Fibroblast of pulmonary artery (primary cell): ENCODE measurements around the gene BCR.

Experiments
- DNase-seq: peaks from one replicate; pipeline ENCODE4 v3.0.0-alpha.2; 2010; ENCODE audit warnings: low read depth
- H3K4me3 ChIP-seq: replicated peaks from 2 replicates; pipeline ENCODE4 v1.5.1; 2011; ENCODE audit warnings: low read depth, mild to moderate bottlenecking, control low read depth, low read length, moderate library complexity
- TF ChIP-seq, protein P1 (sequence below): IDR thresholded peaks from 2 replicates; pipeline ENCODE4 v1.5.1; 2011; ENCODE audit warnings: mild to moderate bottlenecking, control low read depth, low read length, inconsistent platforms; ENCODE audit errors: missing control alignments

BCR gene

DNA sequence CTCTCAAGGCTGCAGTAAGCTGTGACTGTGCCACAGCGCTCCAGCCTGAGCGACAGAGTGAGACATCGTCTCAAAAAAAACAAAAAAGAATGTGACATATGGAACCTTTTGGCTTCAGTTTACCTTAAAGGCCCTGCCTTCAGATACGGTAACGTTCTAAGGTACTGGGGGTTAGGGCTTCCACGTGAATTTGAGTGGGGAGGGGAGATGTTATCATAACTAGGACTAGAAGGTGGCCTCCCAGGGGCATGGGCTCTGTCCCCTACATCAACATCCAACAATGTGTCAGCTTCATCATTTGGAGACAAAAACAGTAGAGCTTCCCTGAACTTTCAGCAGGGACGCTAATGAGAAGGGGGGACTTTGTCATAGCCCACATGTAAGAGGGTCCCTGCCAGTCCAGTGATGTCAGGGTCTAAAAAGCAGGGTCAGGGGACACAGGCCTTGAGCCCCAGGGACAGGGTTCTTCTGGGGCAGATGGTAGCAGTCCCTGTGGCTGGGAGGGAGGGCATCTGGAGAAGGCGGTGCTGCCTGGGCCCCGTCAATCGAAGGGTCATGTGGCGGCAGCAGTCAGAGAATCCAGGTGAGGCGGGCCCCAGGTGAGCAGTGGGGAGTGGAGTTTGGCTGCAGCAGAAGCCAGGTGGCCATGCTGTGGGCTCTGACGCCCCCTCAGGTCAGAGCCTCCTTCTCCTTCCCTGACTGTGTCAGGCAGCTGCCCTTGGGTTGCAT is 79.8 kb downstream of the BCR start:
- TF ChIP-seq, protein P1, sequence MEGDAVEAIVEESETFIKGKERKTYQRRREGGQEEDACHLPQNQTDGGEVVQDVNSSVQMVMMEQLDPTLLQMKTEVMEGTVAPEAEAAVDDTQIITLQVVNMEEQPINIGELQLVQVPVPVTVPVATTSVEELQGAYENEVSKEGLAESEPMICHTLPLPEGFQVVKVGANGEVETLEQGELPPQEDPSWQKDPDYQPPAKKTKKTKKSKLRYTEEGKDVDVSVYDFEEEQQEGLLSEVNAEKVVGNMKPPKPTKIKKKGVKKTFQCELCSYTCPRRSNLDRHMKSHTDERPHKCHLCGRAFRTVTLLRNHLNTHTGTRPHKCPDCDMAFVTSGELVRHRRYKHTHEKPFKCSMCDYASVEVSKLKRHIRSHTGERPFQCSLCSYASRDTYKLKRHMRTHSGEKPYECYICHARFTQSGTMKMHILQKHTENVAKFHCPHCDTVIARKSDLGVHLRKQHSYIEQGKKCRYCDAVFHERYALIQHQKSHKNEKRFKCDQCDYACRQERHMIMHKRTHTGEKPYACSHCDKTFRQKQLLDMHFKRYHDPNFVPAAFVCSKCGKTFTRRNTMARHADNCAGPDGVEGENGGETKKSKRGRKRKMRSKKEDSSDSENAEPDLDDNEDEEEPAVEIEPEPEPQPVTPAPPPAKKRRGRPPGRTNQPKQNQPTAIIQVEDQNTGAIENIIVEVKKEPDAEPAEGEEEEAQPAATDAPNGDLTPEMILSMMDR: no peak
- DNase-seq: no peak
- no peak overlapping the region for H3K4me3 ChIP-seq

DNA sequence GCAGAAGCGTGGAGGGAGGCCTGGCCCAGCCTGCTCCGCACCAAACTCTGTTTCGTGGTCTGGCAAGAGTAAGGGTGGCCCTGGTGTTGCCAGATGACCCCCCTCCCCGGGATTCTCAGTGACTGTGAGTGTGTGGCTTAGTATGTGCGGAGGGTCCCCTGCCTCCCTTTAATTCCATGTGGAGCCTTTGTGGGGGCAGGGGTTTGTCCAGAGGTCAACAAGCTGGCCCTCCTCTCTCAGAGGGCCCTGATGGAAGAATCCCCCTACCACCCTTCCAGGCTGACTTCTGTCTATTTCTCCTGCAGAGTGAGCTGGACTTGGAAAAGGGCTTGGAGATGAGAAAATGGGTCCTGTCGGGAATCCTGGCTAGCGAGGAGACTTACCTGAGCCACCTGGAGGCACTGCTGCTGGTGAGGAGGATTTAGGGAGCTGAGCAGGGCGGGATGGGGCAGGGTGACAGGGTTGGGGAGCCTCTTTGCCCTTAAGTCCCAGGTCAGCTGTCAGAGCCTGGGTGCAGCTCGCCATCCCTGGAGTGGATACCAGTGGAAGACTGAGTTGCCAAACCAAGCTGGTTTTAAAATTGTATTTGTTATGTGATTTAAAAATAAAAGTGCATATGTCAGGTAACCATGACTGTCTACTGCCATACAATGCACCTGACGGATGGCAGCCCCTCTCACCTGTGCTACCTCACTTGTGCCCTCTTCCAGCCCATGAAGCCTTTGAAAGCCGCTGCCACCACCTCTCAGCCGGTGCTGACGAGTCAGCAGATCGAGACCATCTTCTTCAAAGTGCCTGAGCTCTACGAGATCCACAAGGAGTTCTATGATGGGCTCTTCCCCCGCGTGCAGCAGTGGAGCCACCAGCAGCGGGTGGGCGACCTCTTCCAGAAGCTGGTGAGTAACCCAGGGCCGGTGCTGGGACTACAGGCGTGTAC is 80.6 kb downstream of the BCR start:
- TF ChIP-seq, protein P1: no peak
- no peak overlapping the region for H3K4me3 ChIP-seq
- DNase-seq: no peak

DNA sequence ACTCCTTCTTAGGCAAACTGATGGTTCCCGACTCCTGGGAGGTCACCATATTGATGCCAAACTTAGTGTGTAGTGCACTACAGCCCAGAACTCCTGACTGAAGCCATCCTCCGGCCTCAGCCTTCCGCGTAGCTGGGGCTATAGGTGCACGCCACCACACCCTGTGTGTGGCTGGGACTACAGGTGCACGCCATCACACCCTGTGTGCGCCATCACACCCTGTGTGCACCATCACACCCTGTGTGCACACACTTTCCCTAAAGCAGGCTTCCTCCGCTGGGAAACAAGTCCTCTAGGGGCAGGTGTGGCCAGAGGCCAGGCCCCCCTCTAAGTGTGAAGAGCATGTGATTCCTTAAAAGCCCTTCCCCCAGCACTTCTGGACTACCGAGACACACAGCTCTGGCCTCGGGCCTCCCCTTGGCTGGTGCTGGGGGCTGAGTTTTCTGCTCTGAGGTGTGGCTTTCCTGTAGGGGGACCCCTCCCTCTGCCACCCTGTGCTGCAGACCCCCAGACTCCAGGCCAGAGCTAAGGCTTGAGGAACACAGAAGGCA is 81.7 kb downstream of the BCR start:
- no peak for DNase-seq
- TF ChIP-seq, protein P1: no peak
- H3K4me3 ChIP-seq: no peak overlapping the region

DNA sequence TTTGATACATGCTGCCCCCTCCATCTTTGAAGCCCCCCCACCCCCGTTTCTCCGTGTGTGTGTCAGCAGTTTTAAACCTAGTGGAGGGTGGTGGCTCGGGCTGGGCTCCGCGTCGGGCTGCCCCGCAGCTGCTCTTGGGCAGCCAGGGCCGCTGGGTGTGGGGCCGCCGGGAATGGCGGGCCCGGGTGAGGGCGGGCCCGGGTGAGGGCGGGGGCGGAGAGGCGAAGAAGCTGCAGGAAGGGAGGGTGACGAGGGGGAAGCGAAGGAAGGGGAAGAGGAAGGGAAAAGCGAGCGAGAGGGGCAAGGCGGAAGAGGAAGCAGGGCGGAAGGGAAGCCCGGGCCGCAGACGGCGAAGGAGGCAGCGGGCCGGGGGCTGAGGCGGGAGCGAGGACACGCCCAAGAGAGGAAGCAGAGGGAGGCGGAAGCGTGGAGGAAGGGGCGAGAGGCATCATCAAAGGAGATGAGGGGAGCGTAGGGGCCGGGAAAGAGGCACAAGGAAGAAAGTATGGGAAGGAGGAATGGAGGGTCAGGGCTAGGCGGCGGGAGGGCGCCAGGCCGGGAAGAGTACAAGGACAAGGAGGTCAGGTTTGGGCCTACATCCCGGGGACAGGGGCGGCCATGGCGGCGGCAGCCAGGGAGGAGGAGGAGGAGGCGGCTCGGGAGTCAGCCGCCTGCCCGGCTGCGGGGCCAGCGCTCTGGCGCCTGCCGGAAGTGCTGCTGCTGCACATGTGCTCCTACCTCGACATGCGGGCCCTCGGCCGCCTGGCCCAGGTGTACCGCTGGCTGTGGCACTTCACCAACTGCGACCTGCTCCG is 82.4 kb downstream of the BCR start:
- no peak overlapping the region for H3K4me3 ChIP-seq
- no peak for DNase-seq
- TF ChIP-seq, protein P1: no peak

DNA sequence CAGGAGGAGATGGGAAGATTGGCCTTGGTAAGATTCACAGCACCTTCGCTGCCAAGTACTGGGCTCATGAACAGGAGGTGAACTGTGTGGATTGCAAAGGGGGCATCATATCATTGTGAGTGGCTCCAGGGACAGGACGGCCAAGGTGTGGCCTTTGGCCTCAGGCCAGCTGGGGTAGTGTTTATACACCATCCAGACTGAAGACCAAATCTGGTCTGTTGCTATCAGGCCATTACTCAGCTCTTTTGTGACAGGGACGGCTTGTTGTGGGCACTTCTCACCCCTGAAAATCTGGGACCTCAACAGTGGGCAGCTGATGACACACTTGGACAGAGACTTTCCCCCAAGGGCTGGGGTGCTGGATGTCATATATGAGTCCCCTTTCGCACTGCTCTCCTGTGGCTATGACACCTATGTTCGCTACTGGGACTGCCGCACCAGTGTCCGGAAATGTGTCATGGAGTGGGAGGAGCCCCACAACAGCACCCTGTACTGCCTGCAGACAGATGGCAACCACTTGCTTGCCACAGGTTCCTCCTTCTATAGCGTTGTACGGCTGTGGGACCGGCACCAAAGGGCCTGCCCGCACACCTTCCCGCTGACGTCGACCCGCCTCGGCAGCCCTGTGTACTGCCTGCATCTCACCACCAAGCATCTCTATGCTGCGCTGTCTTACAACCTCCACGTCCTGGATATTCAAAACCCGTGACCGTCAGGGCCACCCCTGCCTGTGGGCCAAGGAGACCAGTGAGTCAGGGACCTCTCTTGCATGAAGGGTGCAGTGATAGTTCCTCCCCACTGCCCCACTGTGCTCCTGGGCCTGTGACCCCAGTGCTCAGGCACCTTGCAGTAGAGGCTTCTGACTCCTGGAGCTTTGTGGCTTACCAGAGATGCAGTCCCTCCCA is 83.6 kb downstream of the BCR start:
- TF ChIP-seq, protein P1: no peak
- H3K4me3 ChIP-seq: no peak overlapping the region

More for the DNA sequence above, 83.6 kb downstream of the BCR start:
- no peak for DNase-seq
